MM.1S (cell line): ENCODE data around the gene SLC26A11.

Experiments
- EZH2phosphoT487 ChIP-seq: fragments of 300-600 bp; sonication (generic); IDR thresholded peaks from 2 replicates; pipeline ENCODE4 v1.6.1; 2018; ENCODE audit warnings: antibody characterized with exemption, low read length
- TF ChIP-seq, protein P1 (sequence below): fragments of 300-600 bp; sonication (generic); IDR thresholded peaks from 2 replicates; pipeline ENCODE4 v1.5.1; 2016; ENCODE audit warnings: antibody characterized with exemption, low read length, mixed read lengths

DNA sequence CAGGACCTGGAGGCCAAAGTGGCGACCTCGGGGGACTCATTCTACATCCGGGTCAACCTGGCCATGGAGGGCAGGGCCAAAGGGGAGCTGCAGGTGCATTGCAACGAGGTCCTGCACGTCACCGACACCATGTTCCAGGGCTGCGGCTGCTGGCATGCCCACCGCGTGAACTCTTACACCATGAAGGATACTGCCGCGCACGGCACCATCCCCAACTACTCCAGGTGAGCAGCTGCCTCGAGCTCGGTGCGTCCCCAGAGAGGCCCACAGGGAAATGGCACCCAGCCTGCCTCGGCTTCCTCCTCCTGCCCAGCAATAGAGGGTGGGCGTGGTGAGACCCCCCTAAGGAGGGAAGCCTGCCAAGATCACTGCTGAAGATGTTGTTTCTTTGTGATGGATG is 18.0 kb upstream of the SLC26A11 start:
- TF ChIP-seq, protein P1, sequence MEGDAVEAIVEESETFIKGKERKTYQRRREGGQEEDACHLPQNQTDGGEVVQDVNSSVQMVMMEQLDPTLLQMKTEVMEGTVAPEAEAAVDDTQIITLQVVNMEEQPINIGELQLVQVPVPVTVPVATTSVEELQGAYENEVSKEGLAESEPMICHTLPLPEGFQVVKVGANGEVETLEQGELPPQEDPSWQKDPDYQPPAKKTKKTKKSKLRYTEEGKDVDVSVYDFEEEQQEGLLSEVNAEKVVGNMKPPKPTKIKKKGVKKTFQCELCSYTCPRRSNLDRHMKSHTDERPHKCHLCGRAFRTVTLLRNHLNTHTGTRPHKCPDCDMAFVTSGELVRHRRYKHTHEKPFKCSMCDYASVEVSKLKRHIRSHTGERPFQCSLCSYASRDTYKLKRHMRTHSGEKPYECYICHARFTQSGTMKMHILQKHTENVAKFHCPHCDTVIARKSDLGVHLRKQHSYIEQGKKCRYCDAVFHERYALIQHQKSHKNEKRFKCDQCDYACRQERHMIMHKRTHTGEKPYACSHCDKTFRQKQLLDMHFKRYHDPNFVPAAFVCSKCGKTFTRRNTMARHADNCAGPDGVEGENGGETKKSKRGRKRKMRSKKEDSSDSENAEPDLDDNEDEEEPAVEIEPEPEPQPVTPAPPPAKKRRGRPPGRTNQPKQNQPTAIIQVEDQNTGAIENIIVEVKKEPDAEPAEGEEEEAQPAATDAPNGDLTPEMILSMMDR: no peak
- TF ChIP-seq EZH2phosphoT487: no peak
